ENCODE data around the gene PIGT. TPM values are rescaled to one million over a fixed set of nuclear protein-coding genes. Genes with fewer than 3 reads are reported as not detected.

The PIGT gene
- total RNA-seq, 1 experiment from 2014 or later, result 73.9 TPM

DNA sequence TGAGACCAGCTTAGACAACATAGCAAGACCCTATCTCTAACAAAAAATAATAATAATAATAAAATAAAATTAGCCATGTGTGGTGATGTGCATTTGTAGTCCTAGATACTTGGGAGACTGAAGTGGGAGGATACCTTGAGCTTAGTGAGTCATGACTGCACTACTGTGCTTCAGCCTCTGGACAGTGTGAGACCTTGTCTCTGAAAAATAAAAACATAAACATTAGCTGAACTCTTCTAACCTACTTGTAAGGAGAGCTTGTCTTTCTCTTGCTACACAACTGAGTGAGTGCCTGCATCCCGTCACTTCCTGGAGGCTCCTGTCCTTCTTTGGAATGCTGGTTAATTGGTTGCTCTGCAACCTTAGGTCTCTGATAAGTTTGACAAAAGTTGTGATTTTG is 13.0 kb upstream of the PIGT start:
- WGBS (ENCODE audit: extremely low coverage, insufficient read length, low lambda C conversion rate), result no CpG with 5 or more reads among the region's 1 CpG
- Histone ChIP-seq H3K4ac (ENCODE audit: low read depth, low read length) (no peak overlapping the region), H3K79me1 (ENCODE audit: insufficient read depth, low read depth, low read length, poor library complexity, severe bottlenecking) (no peaks in the 10 kb centered on the region), H2BK12ac (ENCODE audit: insufficient read length, low read depth, low read length) (no peak overlapping the region), H2BK15ac (ENCODE audit: low read depth, low read length) (no peak overlapping the region), H3K56ac (ENCODE audit: insufficient read length, low read depth, low read length) (no peak overlapping the region), H3K4me2 (ENCODE audit: insufficient read depth, insufficient read length, low read length) (no peak overlapping the region), H3T11ph (ENCODE audit: low read length) (no peak overlapping the region), H3K23me2 (ENCODE audit: insufficient read length, low read depth, low read length, poor library complexity, severe bottlenecking) (peaks cover 21% of the 10 kb centered on the region), H4K5ac (ENCODE audit: insufficient read length, low read depth, low read length) (no peak overlapping the region), H2AK5ac (ENCODE audit: insufficient read length, low read length) (no peak overlapping the region), H4K8ac (replicated peaks; ENCODE audit: insufficient read length, low read depth, low read length) (no peak overlapping the region), H3K79me2 (ENCODE audit: insufficient read depth, low read length) (no peaks in the 10 kb centered on the region), H4K91ac (ENCODE audit: insufficient read length, low read depth, low read length) (no peak overlapping the region), H3K23ac (ENCODE audit: insufficient read length, low read depth, low read length) (no peak overlapping the region), H2BK120ac (ENCODE audit: low read depth, low read length, poor library complexity, severe bottlenecking) (no peak overlapping the region), H3K18ac (ENCODE audit: insufficient read length, low read depth, low read length) (no peak overlapping the region), H3K27me3 (ENCODE audit: insufficient read depth, low read length) (peaks cover 4% of the 10 kb centered on the region; the same call in 1 of the 2 replicates), H2BK20ac (ENCODE audit: low read depth, low read length, poor library complexity, severe bottlenecking) (no peak overlapping the region), H3K4me1 (ENCODE audit: insufficient read depth, low read length) (peaks cover 3% of the 10 kb centered on the region; the same call in 1 of the 2 replicates), H3K9ac (ENCODE audit: extremely low read depth, insufficient read length, low read length) (no peak overlapping the region), H3K9me3 (ENCODE audit: control insufficient read depth, low read depth, low read length) (no peaks in the 10 kb centered on the region), H2BK5ac (ENCODE audit: insufficient read length, low read length) (no peak overlapping the region), H3K14ac (ENCODE audit: insufficient read depth, low read length) (no peak overlapping the region), H4K20me1 (ENCODE audit: control insufficient read depth, insufficient read depth, insufficient read length) (no peaks in the 10 kb centered on the region), H3K27ac (ENCODE audit: insufficient read length, low read depth, low read length) (no peak overlapping the region), H2AFZ (ENCODE audit: low read length) (no peak overlapping the region)
- Mint-ChIP-seq H3K27ac (no peak overlapping the region), H3K27me3 (ENCODE audit: low read depth) (peaks cover 47% of the 10 kb centered on the region), H3K9me3 (peaks cover 33% of the 10 kb centered on the region in 2 experiments), H3K4me3 (no peak overlapping the region), H3K36me3 (ENCODE audit: insufficient read depth in 1 of 3, low read depth in 3 of 3) (peaks cover 7 to 25% (median 17%) of the 10 kb centered on the region in 3 experiments; a peak in 6 of 7 replicates), H3K4me1 (peaks cover 12 to 14% of the 10 kb centered on the region in 2 experiments)
- TF ChIP-seq, protein P1, sequence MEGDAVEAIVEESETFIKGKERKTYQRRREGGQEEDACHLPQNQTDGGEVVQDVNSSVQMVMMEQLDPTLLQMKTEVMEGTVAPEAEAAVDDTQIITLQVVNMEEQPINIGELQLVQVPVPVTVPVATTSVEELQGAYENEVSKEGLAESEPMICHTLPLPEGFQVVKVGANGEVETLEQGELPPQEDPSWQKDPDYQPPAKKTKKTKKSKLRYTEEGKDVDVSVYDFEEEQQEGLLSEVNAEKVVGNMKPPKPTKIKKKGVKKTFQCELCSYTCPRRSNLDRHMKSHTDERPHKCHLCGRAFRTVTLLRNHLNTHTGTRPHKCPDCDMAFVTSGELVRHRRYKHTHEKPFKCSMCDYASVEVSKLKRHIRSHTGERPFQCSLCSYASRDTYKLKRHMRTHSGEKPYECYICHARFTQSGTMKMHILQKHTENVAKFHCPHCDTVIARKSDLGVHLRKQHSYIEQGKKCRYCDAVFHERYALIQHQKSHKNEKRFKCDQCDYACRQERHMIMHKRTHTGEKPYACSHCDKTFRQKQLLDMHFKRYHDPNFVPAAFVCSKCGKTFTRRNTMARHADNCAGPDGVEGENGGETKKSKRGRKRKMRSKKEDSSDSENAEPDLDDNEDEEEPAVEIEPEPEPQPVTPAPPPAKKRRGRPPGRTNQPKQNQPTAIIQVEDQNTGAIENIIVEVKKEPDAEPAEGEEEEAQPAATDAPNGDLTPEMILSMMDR (conservative IDR thresholded peaks at IDR 0.05), result no peak
- no peak for DNase-seq

Data from H9 (cell line).